NCI-H2227 (cell line): ENCODE measurements around the gene AKIRIN2.

ENCODE experiments used
- DNase-seq: peaks from one replicate; lab custom pipeline; 2025; ENCODE audit not compliant: unreplicated experiment; lab: John Stamatoyannopoulos, UW

The AKIRIN2 gene

DNA sequence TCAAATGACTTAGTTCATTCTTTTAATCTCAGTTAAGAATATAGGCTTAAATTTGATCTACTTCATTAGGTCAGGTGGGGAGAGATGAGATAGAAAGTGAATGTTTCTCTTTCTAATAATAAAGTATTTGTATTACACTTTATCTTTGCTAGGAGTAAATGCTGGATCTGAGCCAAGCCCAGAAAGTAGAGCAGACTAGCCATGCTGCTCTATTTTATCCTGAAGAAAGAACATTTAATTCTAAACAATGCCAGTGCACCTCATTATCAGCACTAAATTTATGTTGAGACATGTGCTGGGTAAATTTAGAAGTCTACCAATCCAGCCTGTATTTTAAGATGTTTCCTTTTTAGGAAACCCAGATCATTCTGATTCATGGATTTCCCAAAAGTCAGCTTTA, 43.5 kb downstream of the AKIRIN2 start:
- no peak for DNase-seq

DNA sequence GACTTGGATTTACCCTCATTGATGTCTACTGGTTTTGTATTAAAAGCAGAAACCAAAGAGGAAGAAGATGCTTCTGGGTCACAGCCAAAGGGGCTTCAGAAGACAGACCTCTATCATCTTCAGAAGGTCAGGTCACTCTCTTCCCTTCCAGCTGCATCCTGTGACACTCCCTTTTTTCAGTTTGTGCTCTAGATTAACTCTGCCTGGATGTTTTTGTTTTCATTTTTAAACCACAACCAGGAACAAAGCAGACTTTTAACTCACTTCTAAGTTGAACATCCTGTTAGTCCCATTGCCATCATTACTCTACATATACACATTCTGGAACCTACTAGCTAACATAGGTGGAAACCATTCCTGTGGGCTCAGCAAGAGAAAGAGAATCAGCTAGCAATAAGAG, 45.2 kb downstream of the AKIRIN2 start:
- DNase-seq = no peak

DNA sequence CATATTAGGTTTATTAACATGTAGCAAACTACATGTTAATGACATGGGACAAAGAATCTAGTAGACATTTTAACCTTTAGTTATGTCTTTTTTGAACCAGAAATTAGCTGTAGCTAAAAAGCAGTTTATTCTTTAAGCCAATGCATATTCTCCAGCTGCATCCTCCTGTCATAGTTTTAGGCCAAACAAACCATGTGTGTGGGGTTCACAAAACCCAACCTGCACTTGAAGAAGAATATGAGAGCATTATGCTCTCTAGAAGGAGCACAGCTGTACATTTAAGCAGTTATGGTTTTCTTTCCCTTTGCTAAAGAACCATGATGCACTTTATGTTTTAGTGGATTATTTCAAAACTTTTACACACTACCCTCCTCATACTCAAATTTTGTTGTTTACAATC, 46.2 kb downstream of the AKIRIN2 start:
- DNase-seq = no peak

DNA sequence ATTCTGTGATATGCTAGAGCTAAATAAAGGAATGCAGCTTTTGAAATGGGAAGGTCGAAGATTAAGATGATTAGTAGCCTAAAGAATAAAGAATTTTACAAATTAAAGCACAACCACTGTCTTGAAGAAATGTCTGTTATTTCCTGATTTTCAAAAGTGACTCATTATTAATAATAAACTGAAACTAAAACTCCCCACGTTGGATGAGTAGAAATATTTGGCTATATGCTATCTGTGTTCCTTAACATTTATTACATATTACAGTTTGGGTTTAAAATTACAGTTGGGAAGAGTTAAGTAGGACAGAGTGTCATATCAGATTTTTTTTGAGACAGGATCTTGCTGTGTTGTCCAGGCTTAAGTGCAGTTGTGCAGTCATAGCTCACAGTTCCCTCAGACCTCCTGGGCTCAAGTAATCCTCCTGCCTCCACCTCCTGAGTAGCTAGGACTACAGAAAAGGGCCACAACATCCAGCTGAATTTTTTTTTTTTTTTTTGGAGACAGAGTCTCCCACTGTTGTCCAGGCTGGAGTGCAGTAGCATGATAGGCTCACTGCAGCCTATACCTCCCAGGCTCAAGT, 47.1 kb downstream of the AKIRIN2 start:
- no peak for DNase-seq

DNA sequence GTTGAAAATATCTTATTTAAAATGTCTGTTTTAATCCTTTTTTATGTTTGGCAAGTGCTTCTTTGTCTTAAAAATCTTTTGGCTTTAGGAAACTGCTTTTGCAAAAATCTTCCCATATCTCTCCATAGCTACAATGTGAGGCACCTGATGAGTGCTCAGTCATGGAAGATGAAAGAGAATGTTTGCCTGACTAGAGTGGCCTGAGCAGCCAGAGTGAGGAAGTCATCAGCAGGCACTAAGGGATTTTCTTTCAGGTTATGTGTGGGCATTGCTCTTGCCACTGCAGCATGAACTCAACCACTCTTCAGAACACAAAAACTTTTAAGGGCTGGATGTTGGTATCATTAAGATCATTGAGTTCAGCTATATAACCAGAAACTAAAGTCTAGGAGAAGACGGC, 47.9 kb downstream of the AKIRIN2 start:
- no peak for DNase-seq

DNA sequence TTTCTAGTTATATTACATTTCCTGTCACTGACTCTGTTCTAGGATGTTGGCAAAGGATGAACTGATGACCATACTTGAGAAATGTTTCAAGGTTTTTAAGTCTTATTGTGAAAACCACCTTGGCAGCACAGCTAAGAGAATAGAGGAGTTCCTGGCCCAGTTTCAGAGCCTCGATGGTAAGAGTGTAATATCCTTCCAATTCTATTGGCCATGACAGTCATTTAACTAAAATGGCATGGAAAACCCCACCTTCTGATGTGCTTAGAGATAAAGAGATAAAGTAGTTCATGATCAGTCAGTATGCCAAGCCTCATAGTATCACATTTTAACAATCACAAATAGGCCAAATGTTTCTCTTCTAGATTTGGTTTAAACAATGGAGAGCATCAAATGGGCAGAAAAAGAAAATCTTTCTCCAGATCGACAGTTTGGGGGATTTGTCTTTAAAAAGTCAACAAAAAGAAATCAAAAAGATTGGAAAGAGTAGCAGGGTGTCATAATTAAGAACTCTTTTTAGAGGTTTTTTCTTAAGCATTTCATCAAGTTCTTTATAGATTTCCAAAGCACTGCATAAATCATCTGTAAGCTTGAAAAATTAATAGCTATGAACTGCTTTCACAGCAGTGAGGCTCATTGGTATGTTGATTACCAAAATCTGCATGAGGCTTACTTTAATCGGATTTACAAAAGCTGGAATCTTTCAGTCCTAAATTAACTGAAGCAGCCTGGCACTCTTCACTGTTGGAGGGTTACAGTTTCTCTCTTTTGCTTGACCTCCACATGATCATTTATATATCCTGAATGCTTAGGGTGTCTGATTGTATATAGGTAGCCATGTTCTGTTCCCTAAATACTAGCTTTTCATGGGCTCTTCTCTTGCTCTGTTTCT, 48.7 kb downstream of the AKIRIN2 start:
- no peak for DNase-seq

DNA sequence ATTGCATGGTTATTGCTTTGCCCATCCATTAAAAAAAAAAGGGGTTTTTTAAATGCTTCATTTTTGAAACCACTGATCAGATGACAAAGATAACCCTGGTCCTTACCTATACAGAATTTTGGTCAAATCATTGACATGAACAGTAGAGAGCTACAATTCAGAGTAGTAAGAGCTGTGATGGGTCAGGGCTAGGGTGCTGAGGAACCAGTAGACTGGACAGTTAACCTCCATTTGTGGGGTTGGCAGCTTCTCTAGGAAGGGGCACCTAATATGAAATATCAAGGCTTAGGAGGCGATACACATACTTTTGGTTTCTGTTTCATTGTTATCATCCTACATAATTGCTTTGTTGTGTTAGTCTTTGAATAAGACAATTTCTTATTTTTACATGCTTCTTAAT, 57.0 kb downstream of the AKIRIN2 start:
- DNase-seq = no peak

DNA sequence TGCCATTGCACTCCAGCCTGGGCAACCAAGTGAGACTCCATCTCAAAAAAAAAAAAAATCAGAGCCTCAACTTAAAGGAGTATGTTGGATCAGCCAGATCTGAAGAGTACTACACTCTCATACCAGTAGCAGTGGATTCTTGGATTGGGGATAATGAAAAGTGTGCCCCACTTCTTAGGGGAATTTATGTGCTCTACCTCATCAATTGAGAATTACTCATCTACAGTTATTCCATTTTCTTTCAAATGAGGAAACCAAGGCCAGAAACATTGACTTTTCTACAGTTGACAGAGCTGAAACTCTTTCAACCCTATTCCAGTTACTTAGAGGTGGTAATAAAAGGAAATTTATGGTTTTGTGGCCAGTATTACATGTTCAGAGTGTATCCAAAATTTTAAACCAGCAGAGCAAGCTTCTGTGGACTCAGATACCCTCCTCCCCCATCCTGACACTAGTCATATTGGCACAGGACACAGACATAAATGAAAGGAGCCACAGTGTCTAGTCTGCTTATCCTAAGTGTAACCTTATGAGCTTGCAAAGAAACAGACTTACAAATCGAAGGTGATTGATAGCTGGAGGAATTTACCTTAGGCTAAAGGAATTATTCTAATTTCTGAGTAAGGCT, 60.9 kb downstream of the AKIRIN2 start:
- DNase-seq = no peak

DNA sequence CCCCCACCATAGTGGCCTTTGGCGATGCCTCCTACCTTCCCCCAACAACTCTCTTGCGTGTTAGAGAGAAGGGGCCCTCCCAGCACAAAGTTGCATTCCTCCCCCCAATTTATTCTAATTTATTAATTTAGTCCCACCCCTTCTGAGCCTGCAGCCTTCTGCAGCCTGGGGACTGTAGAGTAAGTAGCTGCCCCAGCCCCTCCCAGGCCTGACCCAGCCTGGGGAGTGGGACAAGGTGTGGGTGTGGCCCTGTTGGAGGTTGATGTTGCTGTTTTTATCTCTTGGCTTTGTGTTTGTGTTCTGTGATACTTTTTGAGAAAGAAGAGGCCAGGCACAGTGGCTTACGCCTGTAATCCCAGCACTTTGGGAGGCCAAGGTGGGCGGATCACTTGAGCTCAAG, 62.7 kb downstream of the AKIRIN2 start:
- no peak for DNase-seq

DNA sequence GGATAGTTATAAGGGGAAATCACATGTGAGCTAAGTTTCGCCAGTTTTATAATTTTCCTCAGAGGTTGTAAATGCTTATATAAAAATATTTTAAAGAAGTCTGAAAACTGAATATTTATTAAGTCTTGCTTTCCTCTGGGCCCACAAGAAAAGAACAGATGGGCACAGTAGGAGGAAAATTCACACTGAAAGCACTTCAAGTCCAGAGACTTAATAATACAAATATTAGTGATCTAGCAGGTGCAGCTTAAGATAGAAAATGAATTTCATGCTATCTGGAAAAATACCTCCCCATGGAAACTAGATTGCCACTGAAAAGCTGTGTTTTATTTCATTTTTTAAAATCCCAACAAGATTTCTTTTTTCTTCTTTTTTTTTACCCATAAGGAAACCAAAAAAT, 64.9 kb downstream of the AKIRIN2 start:
- DNase-seq = no peak

DNA sequence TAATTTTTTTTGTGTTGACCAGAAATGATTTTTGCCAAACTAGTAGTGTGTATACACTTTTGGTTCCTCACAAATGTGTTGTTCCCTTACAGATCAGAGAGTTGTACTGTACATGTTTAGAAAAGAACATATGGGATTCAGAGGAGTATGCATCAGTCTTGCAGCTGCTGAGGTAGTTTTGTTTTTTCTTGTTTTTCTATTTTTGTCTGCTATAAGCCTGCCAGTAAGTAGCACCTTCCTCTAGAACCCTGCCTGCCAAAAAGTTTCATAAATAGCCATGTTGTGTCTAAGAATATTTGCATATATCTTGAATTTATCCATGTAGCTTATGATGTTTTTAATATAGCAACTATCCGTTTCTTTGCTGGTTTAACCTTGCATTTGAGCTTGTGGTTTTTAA, 65.7 kb downstream of the AKIRIN2 start:
- no peak for DNase-seq

DNA sequence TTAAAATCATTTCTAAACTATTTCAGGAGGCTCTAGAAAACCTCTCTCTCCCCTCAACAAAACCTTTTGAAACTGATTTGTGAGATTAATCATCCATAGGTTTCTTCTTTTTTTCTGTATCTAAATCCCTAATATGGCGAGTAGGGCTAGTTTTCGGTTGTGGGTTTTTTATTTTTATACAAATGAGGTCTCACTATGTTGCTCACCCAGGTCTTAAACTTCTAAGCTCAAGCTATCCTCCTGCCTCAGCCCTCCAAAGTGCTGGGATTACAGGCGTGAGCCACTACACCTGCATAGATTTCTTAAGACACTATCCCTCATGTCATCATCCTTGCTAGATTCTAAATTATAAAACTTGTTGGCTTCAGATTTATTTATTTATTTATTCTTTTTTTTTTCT, 68.2 kb downstream of the AKIRIN2 start:
- DNase-seq = no peak

DNA sequence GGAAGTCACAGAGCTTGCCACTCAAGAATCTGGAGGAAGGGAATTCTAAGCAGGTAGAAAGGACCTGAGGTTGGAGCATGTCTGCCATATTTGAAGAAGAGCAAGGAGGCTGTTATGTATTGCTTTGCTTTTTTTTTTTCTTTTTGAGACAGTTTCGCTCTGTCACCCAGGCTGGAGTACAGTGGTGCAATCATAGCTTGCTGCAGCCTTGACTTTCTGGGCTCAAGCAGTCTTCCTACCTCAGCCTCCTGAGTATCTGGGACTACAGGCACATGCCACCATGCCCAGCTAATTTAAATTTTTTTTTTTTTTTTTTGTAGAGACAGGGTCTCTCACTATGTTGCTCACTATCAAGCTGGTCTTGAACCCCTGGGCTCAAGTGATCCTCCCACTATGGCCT, 71.3 kb downstream of the AKIRIN2 start:
- DNase-seq = no peak

DNA sequence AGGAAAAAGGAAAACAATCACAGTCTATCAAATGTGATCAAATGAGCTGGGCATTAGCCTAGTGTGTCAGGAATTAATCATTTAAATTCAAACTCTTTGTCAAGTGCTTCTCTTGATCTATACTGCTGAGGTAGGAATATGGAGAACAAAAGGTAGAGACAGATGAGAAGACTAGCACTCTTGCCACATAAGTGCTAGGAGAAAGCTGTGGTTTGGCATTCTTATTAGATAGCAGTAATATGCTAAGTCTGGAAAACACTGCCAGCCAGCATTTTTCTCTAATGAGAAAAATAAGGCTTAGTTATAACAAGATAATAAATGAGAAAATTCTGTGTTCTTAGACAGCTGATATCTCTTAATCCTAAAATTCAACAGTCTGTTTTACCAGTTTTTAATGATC, 73.2 kb downstream of the AKIRIN2 start:
- no peak for DNase-seq

DNA sequence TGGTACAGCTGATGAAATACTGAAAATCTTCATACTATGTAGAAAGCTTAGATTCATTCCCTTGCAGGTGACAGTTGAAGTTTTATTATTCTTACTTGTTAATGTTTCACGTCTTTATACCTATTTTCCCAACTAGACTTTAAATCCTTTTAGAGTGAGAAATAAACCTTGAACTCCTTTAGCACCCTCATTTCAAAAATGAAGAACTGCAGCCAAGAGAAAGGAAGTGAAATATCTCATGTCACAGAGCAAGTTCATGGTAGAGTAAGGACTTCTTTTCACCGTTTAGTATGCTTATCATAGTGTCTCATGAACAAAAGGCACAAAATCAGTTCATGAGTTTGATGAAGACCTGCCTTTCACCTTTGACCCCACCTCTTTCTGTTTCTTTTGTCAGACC, 73.6 kb downstream of the AKIRIN2 start:
- no peak for DNase-seq
